Ovary (tissue), 3 donors: Measurements from ENCODE around the gene KIAA0930.

Experiments used
- POLR2A ChIP-seq: fragments of 450-650 bp; IDR thresholded peaks from one replicate; pipeline ENCODE4 v1.6.1; 2017; ENCODE audit warnings: antibody characterized with exemption, mild to moderate bottlenecking, moderate library complexity
- TF ChIP-seq, protein P1 (sequence below), 3 donors: fragments of 450-650 bp in 2 of 3; fragments of 200-600 bp in 1 of 3; IDR thresholded peaks; one replicate each; pipeline versions ENCODE4 v1.5.1 to v1.8.0; 2016 to 2022; ENCODE audit warnings: antibody characterized with exemption in 3 of 3, mild to moderate bottlenecking in 1 of 3
- donor health status: DM: no; HTN: no; CAD: no.

DNA sequence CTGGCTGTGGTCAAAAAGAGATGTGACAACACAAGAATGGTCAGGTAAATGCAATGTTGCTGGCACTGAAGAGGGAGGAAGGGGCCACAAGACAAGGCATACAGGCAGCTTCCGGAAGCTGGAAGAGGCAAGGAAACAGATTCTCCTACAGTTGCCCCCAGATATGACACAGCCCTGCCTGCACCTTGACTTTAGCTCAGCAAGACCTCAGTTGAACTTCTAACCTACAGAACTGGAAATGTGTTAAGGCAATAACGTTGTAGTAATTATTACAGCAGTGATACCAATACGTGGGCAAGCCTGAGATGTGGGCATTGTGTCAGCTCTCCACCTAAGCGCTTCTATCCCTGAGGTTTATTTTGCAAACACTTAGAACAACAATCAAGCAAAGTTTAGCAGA lies 4.2 kb upstream of the KIAA0930 start:
- TF ChIP-seq, protein P1, sequence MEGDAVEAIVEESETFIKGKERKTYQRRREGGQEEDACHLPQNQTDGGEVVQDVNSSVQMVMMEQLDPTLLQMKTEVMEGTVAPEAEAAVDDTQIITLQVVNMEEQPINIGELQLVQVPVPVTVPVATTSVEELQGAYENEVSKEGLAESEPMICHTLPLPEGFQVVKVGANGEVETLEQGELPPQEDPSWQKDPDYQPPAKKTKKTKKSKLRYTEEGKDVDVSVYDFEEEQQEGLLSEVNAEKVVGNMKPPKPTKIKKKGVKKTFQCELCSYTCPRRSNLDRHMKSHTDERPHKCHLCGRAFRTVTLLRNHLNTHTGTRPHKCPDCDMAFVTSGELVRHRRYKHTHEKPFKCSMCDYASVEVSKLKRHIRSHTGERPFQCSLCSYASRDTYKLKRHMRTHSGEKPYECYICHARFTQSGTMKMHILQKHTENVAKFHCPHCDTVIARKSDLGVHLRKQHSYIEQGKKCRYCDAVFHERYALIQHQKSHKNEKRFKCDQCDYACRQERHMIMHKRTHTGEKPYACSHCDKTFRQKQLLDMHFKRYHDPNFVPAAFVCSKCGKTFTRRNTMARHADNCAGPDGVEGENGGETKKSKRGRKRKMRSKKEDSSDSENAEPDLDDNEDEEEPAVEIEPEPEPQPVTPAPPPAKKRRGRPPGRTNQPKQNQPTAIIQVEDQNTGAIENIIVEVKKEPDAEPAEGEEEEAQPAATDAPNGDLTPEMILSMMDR (IDR thresholded peaks at IDR 0.05) = no peak
- no peak for TF ChIP-seq POLR2A
